Hepatocyte (in vitro differentiated cells): ENCODE measurements around the gene TTC12.

Experiments used
- CTCF ChIP-seq: fragments of 200-600 bp; sonication (generic); IDR thresholded peaks from 2 replicates; pipeline ENCODE4 v1.5.1; 2016; ENCODE audit warnings: antibody characterized with exemption, mild to moderate bottlenecking; ENCODE audit not compliant: poor library complexity
- EZH2 ChIP-seq: fragments of 200-600 bp; sonication (generic); IDR thresholded peaks from 2 replicates; pipeline ENCODE4 v1.6.1; 2016; ENCODE audit warnings: antibody characterized with exemption, mild to moderate bottlenecking, borderline replicate concordance

GRCh38 chr11:113274713-113275582, 39.4 kb upstream of the TTC12 start:
- TF ChIP-seq CTCF (no peak), EZH2 (no peak)
